NB4 (cell line): Measurements from ENCODE around the gene KCNS1.

Source experiments
- DNase-seq: peaks from one replicate; pipeline ENCODE4 v3.0.0; 2010; ENCODE audit warnings: low read depth
- H3K4me3 ChIP-seq: one replicate; pipeline ENCODE4 v1.5.1; 2011; ENCODE audit warnings: mild to moderate bottlenecking, low read depth, low read length, moderate library complexity
- CTCF ChIP-seq: IDR thresholded peaks from one replicate; pipeline ENCODE4 v1.5.1; 2012; ENCODE audit warnings: low read depth, low read length
- MAX ChIP-seq: IDR thresholded peaks from 2 replicates; pipeline ENCODE4 v1.6.1; 2011; ENCODE audit warnings: low read depth, low read length
- MYC ChIP-seq: IDR thresholded peaks from 2 replicates; pipeline ENCODE4 v1.6.1; 2011; ENCODE audit warnings: low read depth, low read length
- POLR2A ChIP-seq: IDR thresholded peaks from 2 replicates; pipeline ENCODE4 v1.6.1; 2011; ENCODE audit warnings: mild to moderate bottlenecking; ENCODE audit not compliant: insufficient read length; ENCODE audit errors: extremely low read depth

KCNS1 gene

DNA sequence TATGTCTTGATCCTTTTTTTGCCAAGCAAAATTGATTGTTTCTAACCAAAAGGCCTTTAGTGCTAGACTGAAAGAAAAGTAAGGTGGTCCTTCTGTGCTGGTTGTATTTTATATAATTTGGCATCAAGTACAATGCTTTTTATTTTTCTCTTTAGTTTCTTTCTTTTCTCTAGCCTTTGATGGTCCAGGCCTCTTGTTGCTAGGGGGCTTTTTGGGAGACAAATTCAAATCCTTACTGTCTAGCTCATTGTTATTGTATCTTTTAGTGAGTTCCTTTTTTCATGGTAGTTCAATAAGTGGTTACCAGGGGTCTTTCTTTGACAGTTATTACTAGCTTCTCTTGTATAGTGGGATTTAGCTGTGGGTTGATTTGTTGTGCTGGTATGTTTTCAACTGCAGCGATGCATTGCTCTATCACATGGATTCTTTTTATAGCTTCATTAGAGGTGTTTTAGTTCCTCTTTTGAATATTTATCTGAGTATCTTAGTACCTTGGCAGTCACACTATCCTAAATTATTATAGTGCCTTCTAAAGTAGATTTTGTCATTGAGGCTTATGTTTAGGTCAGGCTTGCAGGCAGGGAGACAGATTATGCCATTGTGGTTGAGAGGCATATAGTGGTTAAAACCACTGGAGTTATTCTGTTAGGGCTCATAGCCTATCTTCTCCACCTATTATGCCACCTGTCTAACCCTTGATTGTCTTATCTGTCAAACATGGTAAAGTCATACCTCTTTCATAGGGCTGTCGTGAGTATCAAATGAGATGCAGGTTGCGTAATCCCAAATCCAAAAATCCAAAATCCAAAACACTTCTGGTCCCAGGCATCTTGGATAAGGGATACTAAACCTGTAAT, 49.5 kb downstream of the KCNS1 start:
- H3K4me3 ChIP-seq: no peak overlapping the region

GRCh38 chr20:45049904-45050471, 50.9 kb downstream of the KCNS1 start:
- TF ChIP-seq CTCF (no peak), MYC (no peak), MAX (0 out of 2 replicates have a peak, but pooled peaks have one; percentile 9), POLR2A (no peak)
- peak; percentile 67 for DNase-seq
- H3K4me3 ChIP-seq: no peak overlapping the region

More for the DNA sequence above, 49.5 kb downstream of the KCNS1 start:
- DNase-seq: peak; percentile 42
- TF ChIP-seq POLR2A (no peak), MAX (no peak), CTCF (no peak)

- no peak for DNase-seq
- H3K4me3 ChIP-seq: no peak overlapping the region
- TF ChIP-seq CTCF: no peak
- no peak for TF ChIP-seq MYC
- TF ChIP-seq POLR2A: no peak
- no peak for TF ChIP-seq MAX
These were observed 51.5 kb downstream of the KCNS1 start for GRCh38 chr20:45049438-45049837.

DNA sequence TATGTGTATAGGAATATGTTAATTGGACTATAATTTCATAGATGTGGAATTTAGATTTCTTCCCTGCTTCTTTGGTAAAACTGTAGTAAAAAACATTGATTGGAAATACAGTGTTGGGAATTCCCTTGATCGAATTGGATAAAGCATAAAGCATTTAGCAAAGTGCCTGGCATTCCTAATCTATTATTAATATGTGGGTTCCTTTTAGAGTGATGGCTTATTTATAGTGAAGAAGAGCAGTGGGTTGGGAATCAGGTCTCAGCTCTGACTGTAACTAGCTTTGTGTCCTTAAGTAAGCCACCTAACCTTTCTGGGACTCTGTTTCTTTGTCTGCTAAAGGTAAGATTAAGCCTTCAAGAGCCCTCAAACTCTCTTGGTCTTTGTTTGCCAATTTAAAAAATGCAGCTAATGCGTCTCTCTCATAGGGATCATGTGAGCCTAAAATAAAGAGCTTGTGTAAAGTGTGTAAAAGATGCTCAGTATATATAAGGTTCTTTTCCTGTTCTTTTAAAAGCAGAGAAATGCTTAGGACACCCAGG, 53.3 kb downstream of the KCNS1 start:
- TF ChIP-seq CTCF (no peak), MAX (no peak), MYC (no peak), POLR2A (no peak)
- H3K4me3 ChIP-seq: no peak overlapping the region
- no peak for DNase-seq

- DNase-seq: no peak
- no peak overlapping the region for H3K4me3 ChIP-seq
- TF ChIP-seq MAX: no peak
- TF ChIP-seq POLR2A: no peak
- TF ChIP-seq CTCF: no peak
- no peak for TF ChIP-seq MYC
These were observed 56.3 kb downstream of the KCNS1 start for GRCh38 chr20:45044601-45045000.
